HepG2 (cell line): ENCODE measurements around the gene SPSB2. TPM values are rescaled to one million over a fixed set of nuclear protein-coding genes. Genes with fewer than 3 reads are reported as not detected.

Source experiments
- BORCS8-MEF2B ChIP-seq: sonication (generic); formaldehyde crosslinking; IDR thresholded peaks from 2 replicates; pipeline ENCODE4 v1.8.0; 2022; ENCODE audit warnings: mild to moderate bottlenecking, missing genetic modification reagents
- FOXO1 ChIP-seq: sonication (generic); formaldehyde crosslinking; IDR thresholded peaks from 2 replicates; pipeline ENCODE4 v1.4.0; 2020; ENCODE audit warnings: missing genetic modification reagents
- KDM6A ChIP-seq: IDR thresholded peaks from 2 replicates; pipeline ENCODE4 v1.6.1; 2016; ENCODE audit warnings: low read depth
- MAX ChIP-seq: IDR thresholded peaks from 2 replicates; pipeline ENCODE4 v1.6.1; 2012; ENCODE audit warnings: inconsistent platforms
- MED8 ChIP-seq: sonication (generic); formaldehyde crosslinking; IDR thresholded peaks from 2 replicates; pipeline ENCODE4 v1.8.1; 2023; ENCODE audit warnings: mild to moderate bottlenecking, missing genetic modification reagents; ENCODE audit not compliant: insufficient replicate concordance
- MEF2D ChIP-seq: sonication (generic); formaldehyde crosslinking; IDR thresholded peaks from 2 replicates; pipeline ENCODE4 v1.5.1; 2020; ENCODE audit warnings: mild to moderate bottlenecking, missing genetic modification reagents
- NR2F6 ChIP-seq, 2 experiments: IDR thresholded peaks; 2 replicates each; pipeline ENCODE4 v1.6.1; 2016; ENCODE audit warnings: antibody characterized with exemption in 1 of 2, mild to moderate bottlenecking in 1 of 2
- RELA ChIP-seq: sonication (generic); formaldehyde crosslinking; IDR thresholded peaks from 2 replicates; pipeline ENCODE4 v1.4.0; 2020; ENCODE audit warnings: missing genetic modification reagents
- SNAI1 ChIP-seq: sonication (generic); formaldehyde crosslinking; IDR thresholded peaks from 2 replicates; pipeline ENCODE4 v1.5.0; 2020; ENCODE audit warnings: mild to moderate bottlenecking, missing genetic modification reagents, borderline replicate concordance
- TEAD3 ChIP-seq: optimal IDR thresholded peaks from 2 replicates; pipeline ENCODE3; 2016; ENCODE audit warnings: borderline replicate concordance
- ZBTB49 ChIP-seq: sonication (generic); formaldehyde crosslinking; IDR thresholded peaks from 2 replicates; pipeline ENCODE4 v1.4.0; 2020; ENCODE audit warnings: missing genetic modification reagents, borderline replicate concordance
- ZFX ChIP-seq: sonication (generic); formaldehyde crosslinking; IDR thresholded peaks from 2 replicates; pipeline ENCODE4 v1.4.0; 2020; ENCODE audit warnings: mild to moderate bottlenecking, low read depth, missing genetic modification reagents, moderate library complexity
- ZMYM4 ChIP-seq: sonication (generic); formaldehyde crosslinking; IDR thresholded peaks from 2 replicates; pipeline ENCODE4 v1.8.1; 2023; ENCODE audit warnings: mild to moderate bottlenecking, missing genetic modification reagents
- ZNF556 ChIP-seq: sonication (generic); formaldehyde crosslinking; IDR thresholded peaks from 2 replicates; pipeline ENCODE4 v1.4.0; 2020; ENCODE audit warnings: mild to moderate bottlenecking, missing genetic modification reagents, borderline replicate concordance
- ZNF879 ChIP-seq: sonication (generic); formaldehyde crosslinking; IDR thresholded peaks from 2 replicates; pipeline ENCODE4 v1.8.1; 2023; ENCODE audit warnings: missing genetic modification reagents
- polyA plus RNA-seq, 8 experiments: library from polyadenylated mRNA; depleted of rRNA in 3 of 8; stranded (reverse) in 7 of 8; unstranded in 1 of 8; fragments of >200 nt; fragmentation: Illumina TruSeq in 4 of 8; extraction: Trizol in 4 of 8; gene quantifications; 2 replicates each; pipeline versions ENCODE4 v1.2.1 to v1.2.3, GENCODE V29; 2011 to 2016; ENCODE audit warnings: low read depth in 4 of 8, missing spikeins in 1 of 8, mixed read lengths in 1 of 8; ENCODE audit not compliant: insufficient read depth in 1 of 8
- total RNA-seq, 5 experiments: library from RNA; depleted of rRNA; stranded (reverse); fragments of >200 nt; fragmentation: Illumina TruSeq; extraction: Trizol; gene quantifications; 2 replicates each; pipeline ENCODE4 v1.2.3, GENCODE V29; 2016; ENCODE audit warnings: low read depth in 1 of 5
- TF ChIP-seq, protein P1 (sequence below): sonication (generic); formaldehyde crosslinking; IDR thresholded peaks from 2 replicates; pipeline ENCODE4 v1.5.1; 2020; ENCODE audit warnings: mild to moderate bottlenecking, missing genetic modification reagents
- TF ChIP-seq, protein P2 (sequence below): sonication (generic); formaldehyde crosslinking; IDR thresholded peaks from 2 replicates; pipeline ENCODE4 v1.5.0; 2020; ENCODE audit warnings: missing genetic modification reagents, mild to moderate bottlenecking, borderline replicate concordance
- TF ChIP-seq, protein P3 (sequence below): sonication (generic); formaldehyde crosslinking; IDR thresholded peaks from 2 replicates; pipeline ENCODE4 v1.4.0; 2020; ENCODE audit warnings: low read depth, mild to moderate bottlenecking, missing genetic modification reagents
- TF ChIP-seq, protein P4 (sequence below): sonication (generic); formaldehyde crosslinking; IDR thresholded peaks from 2 replicates; pipeline ENCODE4 v1.8.0; 2022; ENCODE audit warnings: mild to moderate bottlenecking, missing genetic modification reagents, moderate library complexity

Gene SPSB2
- total and polyA plus RNA-seq, 2 of the 13 experiments (the other 11 are each of a cell fraction or from before 2014, with no cell fraction given), result 2.0 to 6.2 TPM

- TF ChIP-seq, protein P1, sequence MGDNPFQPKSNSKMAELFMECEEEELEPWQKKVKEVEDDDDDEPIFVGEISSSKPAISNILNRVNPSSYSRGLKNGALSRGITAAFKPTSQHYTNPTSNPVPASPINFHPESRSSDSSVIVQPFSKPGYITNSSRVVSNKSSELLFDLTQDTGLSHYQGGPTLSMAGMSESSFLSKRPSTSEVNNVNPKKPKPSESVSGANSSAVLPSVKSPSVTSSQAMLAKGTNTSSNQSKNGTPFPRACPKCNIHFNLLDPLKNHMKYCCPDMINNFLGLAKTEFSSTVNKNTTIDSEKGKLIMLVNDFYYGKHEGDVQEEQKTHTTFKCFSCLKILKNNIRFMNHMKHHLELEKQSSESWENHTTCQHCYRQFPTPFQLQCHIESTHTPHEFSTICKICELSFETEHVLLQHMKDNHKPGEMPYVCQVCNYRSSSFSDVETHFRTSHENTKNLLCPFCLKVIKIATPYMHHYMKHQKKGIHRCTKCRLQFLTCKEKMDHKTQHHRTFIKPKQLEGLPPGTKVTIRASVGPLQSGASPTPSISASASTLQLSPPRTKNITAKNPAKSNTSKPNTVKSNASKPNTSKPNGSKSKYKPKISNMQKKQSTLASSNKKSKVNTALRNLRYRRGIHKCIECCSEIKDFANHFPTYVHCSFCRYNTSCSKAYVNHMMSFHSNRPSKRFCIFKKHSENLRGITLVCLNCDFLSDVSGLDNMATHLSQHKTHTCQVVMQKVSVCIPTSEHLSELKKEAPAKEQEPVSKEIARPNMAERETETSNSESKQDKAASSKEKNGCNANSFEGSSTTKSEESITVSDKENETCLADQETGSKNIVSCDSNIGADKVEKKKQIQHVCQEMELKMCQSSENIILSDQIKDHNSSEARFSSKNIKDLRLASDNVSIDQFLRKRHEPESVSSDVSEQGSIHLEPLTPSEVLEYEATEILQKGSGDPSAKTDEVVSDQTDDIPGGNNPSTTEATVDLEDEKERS (CRISPR knock-in tag), result no peak
- TF ChIP-seq ZBTB49 (no peak), ZNF556 (CRISPR knock-in tag) (no peak), FOXO1 (CRISPR knock-in tag) (no peak), RELA (CRISPR knock-in tag) (0 out of 2 replicates have a peak, but pooled peaks have one; percentile 20), MED8 (CRISPR knock-in tag) (no peak), NR2F6 (IDR thresholded peaks at IDR 0.05) (no peak), NR2F6 (CRISPR knock-in tag; IDR thresholded peaks at IDR 0.05) (no peak), KDM6A (CRISPR knock-in tag) (no peak), MEF2D (CRISPR knock-in tag) (no peak), MAX (no peak), SNAI1 (CRISPR knock-in tag) (no peak), ZNF879 (no peak), ZFX (0 out of 2 replicates have a peak, but pooled peaks have one; percentile 41), ZMYM4 (CRISPR knock-in tag) (no peak), BORCS8-MEF2B (no peak), TEAD3 (CRISPR knock-in tag) (peak; percentile 37)
- TF ChIP-seq, protein P2, sequence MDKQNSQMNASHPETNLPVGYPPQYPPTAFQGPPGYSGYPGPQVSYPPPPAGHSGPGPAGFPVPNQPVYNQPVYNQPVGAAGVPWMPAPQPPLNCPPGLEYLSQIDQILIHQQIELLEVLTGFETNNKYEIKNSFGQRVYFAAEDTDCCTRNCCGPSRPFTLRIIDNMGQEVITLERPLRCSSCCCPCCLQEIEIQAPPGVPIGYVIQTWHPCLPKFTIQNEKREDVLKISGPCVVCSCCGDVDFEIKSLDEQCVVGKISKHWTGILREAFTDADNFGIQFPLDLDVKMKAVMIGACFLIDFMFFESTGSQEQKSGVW (CRISPR knock-in tag), result no peak
- TF ChIP-seq, protein P3, sequence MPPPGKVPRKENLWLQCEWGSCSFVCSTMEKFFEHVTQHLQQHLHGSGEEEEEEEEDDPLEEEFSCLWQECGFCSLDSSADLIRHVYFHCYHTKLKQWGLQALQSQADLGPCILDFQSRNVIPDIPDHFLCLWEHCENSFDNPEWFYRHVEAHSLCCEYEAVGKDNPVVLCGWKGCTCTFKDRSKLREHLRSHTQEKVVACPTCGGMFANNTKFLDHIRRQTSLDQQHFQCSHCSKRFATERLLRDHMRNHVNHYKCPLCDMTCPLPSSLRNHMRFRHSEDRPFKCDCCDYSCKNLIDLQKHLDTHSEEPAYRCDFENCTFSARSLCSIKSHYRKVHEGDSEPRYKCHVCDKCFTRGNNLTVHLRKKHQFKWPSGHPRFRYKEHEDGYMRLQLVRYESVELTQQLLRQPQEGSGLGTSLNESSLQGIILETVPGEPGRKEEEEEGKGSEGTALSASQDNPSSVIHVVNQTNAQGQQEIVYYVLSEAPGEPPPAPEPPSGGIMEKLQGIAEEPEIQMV (CRISPR knock-in tag), result no peak
- TF ChIP-seq, protein P4, sequence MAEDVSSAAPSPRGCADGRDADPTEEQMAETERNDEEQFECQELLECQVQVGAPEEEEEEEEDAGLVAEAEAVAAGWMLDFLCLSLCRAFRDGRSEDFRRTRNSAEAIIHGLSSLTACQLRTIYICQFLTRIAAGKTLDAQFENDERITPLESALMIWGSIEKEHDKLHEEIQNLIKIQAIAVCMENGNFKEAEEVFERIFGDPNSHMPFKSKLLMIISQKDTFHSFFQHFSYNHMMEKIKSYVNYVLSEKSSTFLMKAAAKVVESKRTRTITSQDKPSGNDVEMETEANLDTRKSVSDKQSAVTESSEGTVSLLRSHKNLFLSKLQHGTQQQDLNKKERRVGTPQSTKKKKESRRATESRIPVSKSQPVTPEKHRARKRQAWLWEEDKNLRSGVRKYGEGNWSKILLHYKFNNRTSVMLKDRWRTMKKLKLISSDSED, result no peak
These were observed 3.8 kb downstream of the SPSB2 start (continued) for GRCh38 chr12:6869049-6870021.
